DMS53 treated with DMSO at 0.1 percent for 48 hours (cell line): ENCODE results near the gene KRTAP10-8.
"Not testable (repeated sequence)": the region's sequence is repeated elsewhere in the genome, so short reads cannot be mapped to it uniquely, and the experiment has no call there.

Source experiments
- DNase-seq: peaks from one replicate; lab custom pipeline; 2025; ENCODE audit not compliant: unreplicated experiment; lab: John Stamatoyannopoulos, UW

The KRTAP10-8 gene

DNA sequence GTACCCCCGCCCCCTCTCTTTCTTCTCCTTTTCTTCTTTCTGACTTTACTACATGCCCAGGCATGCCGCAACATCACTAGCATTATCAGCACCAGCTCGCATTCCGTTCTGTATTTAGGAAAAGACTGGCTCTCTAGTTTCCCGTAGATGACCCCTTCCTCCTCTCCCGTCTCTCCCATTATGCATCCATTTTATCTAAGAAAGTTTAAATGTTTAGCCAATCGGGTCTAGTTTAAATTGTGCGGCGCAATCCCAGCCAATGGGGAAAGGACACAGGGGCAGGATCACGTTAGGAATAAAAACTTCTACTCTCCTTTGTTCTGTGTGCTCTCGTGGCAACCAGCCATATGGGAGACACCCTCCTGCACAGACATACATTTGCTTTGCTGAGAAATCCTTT, 13.8 kb upstream of the KRTAP10-8 start:
- no peak for DNase-seq

GRCh38 chr21:44599264-44600029, 12.4 kb upstream of the KRTAP10-8 start:
- no peak for DNase-seq

DNA sequence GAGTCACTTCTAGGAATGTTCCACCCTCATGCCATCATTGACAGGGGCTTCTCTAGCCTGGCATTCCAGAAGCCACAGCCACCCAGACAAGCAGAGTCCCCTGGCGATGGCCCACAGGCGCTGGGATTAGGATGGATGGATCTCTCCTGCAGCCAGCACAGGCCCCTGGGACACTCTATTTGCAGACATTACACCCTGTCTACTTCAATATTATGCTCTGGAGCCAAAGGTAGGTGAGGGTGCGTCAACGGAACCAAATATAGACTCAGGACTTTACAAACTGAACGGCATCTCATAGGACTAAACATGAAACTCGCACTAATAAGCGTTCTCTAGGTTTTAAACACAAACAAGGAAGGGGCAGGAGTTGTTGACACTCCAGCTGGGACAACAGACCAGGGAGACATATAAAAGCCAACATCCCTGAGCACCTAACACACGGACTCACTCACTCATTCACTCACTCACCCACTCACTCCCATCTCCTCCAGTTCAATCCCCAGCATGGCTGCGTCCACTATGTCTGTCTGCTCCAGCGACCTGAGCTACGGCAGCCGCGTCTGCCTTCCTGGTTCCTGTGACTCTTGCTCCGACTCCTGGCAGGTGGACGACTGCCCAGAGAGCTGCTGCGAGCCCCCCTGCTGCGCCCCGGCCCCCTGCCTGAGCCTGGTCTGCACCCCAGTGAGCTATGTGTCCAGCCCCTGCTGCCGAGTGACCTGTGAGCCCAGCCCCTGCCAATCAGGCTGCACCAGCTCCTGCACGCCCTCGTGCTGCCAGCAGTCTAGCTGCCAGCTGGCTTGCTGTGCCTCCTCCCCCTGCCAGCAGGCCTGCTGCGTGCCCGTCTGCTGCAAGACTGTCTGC, 11.5 kb upstream of the KRTAP10-8 start, which contains the start of gene KRTAP10-7:
TSS of gene KRTAP10-7 (plus strand) at position 480 of the 861 bp plus-strand sequence. CDS start at position 505, 25 bp downstream.
- DNase-seq, result not testable (repeated sequence)

DNA sequence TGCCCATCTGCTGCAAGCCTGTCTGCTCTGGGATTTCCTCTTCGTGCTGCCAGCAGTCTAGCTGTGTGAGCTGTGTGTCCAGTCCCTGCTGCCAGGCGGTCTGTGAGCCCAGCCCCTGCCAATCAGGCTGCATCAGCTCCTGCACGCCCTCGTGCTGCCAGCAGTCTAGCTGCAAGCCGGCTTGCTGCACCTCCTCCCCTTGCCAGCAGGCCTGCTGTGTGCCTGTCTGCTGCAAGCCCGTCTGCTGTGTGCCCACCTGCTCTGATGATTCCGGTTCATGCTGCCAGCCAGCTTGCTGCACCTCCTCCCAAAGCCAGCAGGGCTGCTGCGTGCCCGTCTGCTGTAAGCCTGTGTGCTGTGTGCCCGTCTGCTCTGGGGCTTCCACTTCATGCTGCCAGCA, 10.8 kb upstream of the KRTAP10-8 start:
- DNase-seq, result not testable (repeated sequence)

- no peak for DNase-seq
These were observed 10.1 kb upstream of the KRTAP10-8 start for GRCh38 chr21:44601596-44602462.

GRCh38 chr21:44602463-44602850, 9.4 kb upstream of the KRTAP10-8 start:
- no peak for DNase-seq

DNA sequence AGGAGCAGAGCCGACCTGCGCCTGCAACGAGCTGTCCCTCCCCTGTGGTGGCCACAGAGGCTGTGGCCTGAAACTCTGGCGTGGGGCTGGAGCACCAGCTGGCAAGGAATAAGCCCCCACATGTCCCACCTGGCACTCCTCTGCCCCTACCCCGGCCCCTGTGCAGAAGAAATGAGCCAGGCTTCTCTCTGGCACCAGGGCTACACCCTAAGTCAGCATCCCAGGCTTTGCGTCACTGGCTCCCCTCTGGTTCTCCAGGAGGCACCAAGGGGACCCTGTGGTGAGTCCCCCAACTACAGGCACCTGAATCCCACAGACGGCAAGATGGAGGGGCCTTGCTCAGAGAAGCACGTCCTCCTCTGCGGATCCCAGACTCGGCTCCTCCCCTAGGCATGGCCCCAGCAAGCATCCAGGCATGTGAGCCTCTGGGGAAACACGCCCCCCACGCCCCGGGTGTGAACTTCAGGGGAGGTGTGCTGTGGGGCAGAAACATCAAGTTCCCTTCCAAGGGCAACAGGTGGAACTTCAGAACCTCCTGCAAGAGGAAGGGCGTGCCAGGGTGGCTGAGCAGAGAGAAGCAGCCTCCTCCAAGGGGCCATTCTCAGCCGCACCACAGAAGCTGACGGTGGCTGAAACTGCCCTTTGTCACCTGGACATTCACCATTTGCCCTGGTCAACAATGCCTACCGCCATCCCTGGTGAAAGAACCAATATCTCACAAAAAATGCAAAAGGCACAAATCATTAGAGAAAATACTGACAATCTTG, 8.6 kb upstream of the KRTAP10-8 start:
- no peak for DNase-seq

- no peak for DNase-seq
These were observed 8.0 kb upstream of the KRTAP10-8 start for GRCh38 chr21:44603911-44604310.

- DNase-seq, result no peak
These were observed 5.4 kb upstream of the KRTAP10-8 start for GRCh38 chr21:44606495-44606894.

DNA sequence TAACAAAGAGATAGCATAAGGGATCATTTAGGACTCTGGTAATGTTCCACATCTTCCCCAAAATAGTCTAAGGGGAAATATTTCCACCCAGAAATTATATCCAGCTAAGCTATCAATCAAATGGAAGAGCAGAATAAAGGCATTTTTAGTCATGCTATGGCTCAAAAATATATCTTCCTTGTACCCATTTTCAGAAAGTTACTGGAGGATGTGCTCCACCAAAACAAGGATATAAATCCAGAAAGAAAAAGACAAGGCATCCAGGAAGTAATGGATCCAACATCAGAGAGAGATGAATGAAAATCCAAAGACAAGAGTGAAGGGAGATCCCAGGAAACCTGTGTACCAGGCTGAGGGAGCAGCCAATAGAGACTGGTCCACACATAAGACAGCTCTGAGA, 2.7 kb upstream of the KRTAP10-8 start:
- DNase-seq, result no peak

DNA sequence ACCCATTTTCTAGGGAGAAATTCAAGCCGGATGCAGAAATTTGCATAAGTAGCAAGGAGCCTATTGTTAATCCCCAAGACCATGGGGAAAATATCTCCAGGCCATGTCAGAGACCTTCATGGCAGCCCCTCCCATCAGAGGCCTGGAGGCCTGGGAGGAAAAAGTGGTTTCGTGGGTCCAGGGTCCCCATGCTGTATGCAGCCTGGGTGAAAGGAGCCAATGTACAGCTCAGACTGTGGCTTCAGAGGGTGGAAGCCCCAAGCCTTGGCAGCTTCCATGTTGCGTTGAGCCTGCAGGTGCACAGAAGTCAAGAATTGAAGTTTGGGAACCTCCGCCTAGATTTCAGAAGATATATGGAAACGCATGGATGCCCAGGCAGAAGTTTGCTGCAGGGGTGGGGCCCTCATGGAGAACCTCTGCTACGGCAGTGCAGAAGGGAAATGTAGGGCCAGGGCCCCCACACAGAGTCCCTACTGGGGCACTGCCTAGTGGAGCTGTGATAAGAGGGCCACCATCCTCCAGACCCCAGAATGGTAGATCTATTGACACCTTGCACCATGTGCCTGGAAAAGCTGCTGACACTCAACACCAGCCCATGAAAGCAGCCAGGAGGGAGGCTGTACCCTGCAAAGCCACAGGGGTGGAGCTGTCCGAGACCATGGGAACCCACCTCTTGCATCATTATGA, 1.6 kb upstream of the KRTAP10-8 start:
- DNase-seq, result not testable (repeated sequence)

DNA sequence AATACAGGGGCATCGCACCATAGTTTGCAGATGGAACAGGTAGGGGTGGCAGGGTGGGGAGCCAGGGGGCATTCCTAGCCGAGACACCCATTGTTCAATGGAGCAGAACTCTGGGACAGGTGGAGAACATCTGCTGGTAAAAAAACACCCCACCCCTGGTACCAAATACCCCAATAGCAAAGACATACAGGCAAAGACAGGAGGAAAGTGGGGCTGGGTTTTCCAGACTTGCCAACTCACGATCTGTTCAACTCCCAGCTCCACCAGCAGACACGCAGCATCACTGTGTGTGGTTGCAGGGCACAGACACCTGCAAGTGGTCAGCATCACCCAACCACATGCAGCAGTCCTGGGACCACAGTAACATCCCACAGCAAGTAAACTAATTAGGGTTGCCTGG, 328 bp upstream of the KRTAP10-8 start:
- DNase-seq, result no peak

GRCh38 chr21:44612669-44613229, 870 bp downstream of the KRTAP10-8 start:
- DNase-seq, result no peak

DNA sequence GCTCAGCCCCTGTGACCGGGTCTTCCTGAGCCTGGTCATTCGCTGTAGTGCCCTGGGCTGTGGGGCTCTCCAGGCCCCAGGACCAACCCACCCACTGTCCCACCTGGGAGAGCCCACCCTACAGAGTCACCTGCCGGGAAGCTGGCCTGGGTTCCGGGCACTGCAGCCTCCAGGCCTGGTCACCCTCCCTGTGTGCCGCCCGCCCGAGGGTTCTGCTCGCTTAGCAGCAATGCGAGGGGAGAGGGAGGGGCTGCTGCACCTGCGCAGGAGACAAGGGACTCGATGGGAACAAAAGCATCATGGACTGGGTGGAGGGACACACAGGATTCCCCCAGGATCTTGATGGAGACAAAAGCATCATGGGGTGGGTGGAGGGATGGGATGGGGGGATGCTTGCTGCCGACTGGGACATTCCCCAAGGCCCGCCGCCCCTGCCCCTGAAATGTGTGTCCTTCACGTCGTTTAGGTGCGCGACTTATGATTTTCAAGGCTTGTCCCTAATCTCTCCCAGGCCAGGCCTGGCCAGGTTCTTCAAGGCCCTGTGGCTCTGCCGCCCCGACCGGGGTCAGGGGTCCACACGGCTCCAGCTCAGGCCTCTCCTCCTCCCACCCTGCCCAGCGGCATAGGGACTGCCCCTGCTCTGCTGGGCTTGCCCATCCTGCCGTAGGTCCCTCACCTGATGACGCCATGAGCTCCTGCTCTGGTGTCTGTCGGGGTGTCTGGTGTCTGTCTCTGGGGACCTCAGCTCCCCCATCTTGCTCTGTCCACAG, 1.7 kb downstream of the KRTAP10-8 start:
- no peak for DNase-seq

GRCh38 chr21:44614161-44614631, 2.3 kb downstream of the KRTAP10-8 start:
- no peak for DNase-seq

DNA sequence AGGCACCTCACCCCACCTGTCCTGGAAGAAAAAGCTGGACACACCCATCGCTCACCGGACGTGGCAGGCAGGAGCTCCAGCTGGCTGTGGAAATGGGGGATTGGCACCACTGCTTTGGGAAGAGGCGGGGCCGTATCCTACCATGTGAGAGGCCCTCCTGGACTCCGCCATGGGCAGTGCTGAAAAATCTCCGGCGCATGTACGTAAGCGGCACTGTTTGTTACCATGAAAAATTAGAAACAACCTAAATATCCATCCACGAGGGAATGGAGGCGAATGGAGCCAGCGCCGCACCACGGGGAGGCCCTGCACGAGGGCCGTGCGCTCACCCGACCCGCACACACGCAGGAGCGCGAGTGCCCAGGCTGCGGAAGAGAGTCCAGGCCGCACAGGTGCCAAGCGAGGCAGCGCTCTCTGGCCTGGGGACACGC, 3.1 kb downstream of the KRTAP10-8 start:
- DNase-seq, result no peak

DNA sequence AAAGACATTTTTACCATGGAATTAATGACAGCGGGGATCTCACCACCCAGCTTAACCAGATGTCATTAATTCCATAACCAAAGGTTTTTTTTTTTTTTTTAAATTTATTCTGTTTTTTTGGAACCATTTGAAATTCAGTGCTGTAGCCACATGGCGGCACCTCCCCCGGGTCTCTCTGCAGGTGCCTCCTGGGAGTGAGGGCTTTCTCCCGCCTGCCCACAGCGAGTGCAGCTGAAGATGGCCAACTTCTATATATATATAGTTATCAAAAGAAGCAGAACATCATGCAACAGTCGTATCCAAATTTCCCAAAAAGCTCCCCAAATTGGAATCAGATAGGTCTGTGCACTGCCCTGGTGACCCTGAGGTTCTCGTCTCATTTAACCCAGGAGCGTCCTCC, 3.6 kb downstream of the KRTAP10-8 start:
- no peak for DNase-seq

- no peak for DNase-seq
These were observed 4.2 kb downstream of the KRTAP10-8 start for GRCh38 chr21:44615911-44616590.
